Karpas-422 (cell line): Measurements from ENCODE around the gene GTF3A. TPM values are rescaled to one million over a fixed set of nuclear protein-coding genes. Genes with fewer than 3 reads are reported as not detected.

ENCODE experiments used
- DNase-seq: peaks from one replicate; pipeline ENCODE4 v3.0.0-alpha.2; 2015
- H2AFZ ChIP-seq: fragments of 200-600 bp; sonication (generic); 2 replicates; pipeline ENCODE4 v1.6.1; 2014; ENCODE audit warnings: antibody characterized with exemption, low read length, mixed read lengths
- H3K27ac ChIP-seq: fragments of 200-600 bp; sonication (generic); 2 replicates; pipeline ENCODE4 v1.5.1; 2014; ENCODE audit warnings: mild to moderate bottlenecking, low read length, moderate library complexity
- H3K27me3 ChIP-seq: fragments of 200-600 bp; sonication (generic); 2 replicates; pipeline ENCODE4 v1.6.1; 2014; ENCODE audit warnings: low read length, mixed read lengths
- H3K36me3 ChIP-seq: fragments of 200-600 bp; sonication (generic); 2 replicates; pipeline ENCODE4 v1.6.1; 2014; ENCODE audit warnings: low read length, mixed read lengths; ENCODE audit not compliant: insufficient read depth
- H3K4me1 ChIP-seq: fragments of 200-600 bp; sonication (generic); 2 replicates; pipeline ENCODE4 v1.6.1; 2014; ENCODE audit warnings: mild to moderate bottlenecking, low read length, mixed read lengths
- H3K4me2 ChIP-seq: fragments of 200-600 bp; sonication (generic); 2 replicates; pipeline ENCODE4 v1.6.1; 2014; ENCODE audit warnings: low read length, low read depth, mild to moderate bottlenecking; ENCODE audit not compliant: poor library complexity, severe bottlenecking
- H3K4me3 ChIP-seq: fragments of 200-600 bp; sonication (generic); 2 replicates; pipeline ENCODE4 v1.5.1; 2014; ENCODE audit warnings: mild to moderate bottlenecking, antibody characterized with exemption, low read length, mixed read lengths
- H3K79me2 ChIP-seq: fragments of 200-600 bp; sonication (generic); 2 replicates; pipeline ENCODE4 v1.6.1; 2014; ENCODE audit warnings: mild to moderate bottlenecking, low read length, mixed read lengths
- H3K9ac ChIP-seq: fragments of 200-600 bp; sonication (generic); 2 replicates; pipeline ENCODE4 v1.6.0; 2014; ENCODE audit warnings: low read length
- H3K9me2 ChIP-seq: fragments of 200-600 bp; sonication (generic), shearing (Covaris generic); replicated peaks from 2 replicates; pipeline ENCODE4 v1.6.0; 2014; ENCODE audit warnings: mild to moderate bottlenecking, low read length, moderate library complexity; ENCODE audit not compliant: insufficient read depth
- H3K9me3 ChIP-seq: fragments of 300-700, 200-600 bp; sonication (generic); 2 replicates; pipeline ENCODE4 v1.6.1; 2014; ENCODE audit warnings: low read length, mixed read lengths
- H4K20me1 ChIP-seq: fragments of 200-600 bp; sonication (generic); 2 replicates; pipeline ENCODE4 v1.6.1; 2014; ENCODE audit warnings: mild to moderate bottlenecking, antibody characterized with exemption, low read length, low read depth; ENCODE audit not compliant: insufficient read depth
- small RNA-seq: library from RNA; depleted of rRNA; stranded (forward); fragments of <200 nt; gene quantifications from one replicate; pipeline ENCODE3, GENCODE V24; 2014
- total RNA-seq: library from RNA; depleted of rRNA; stranded (reverse); fragments of >200 nt; shearing (Covaris generic); gene quantifications from 2 replicates; pipeline ENCODE4 v1.2.3, GENCODE V29; 2014; ENCODE audit warnings: low replicate concordance; rRNA removed

GTF3A gene
- total RNA-seq, 1 experiment from 2014 or later, result 373 TPM

GRCh38 chr13:27481766-27482165 is 57.3 kb downstream of the GTF3A start:
- H3K9ac ChIP-seq, result no peak overlapping the region
- H3K79me2 ChIP-seq, result no peaks in the 10 kb centered on the region
- no peak overlapping the region for H3K27ac ChIP-seq
- no peak overlapping the region for H3K4me2 ChIP-seq
- H3K9me2 ChIP-seq, result no peaks in the 10 kb centered on the region
- DNase-seq, result peak; percentile 55
- H3K4me3 ChIP-seq, result no peak overlapping the region
- no peak overlapping the region for H2AFZ ChIP-seq
- H3K36me3 ChIP-seq, result no peaks in the 10 kb centered on the region
- peaks cover 6% of the 10 kb centered on the region; the same call in 1 of the 2 replicates for H3K9me3 ChIP-seq
- H3K4me1 ChIP-seq, result peaks cover 53% of the 10 kb centered on the region
- H4K20me1 ChIP-seq, result no peaks in the 10 kb centered on the region
- no peaks in the 10 kb centered on the region for H3K27me3 ChIP-seq

- Histone ChIP-seq H3K27me3 (no peaks in the 10 kb centered on the region), H3K79me2 (no peaks in the 10 kb centered on the region), H4K20me1 (no peaks in the 10 kb centered on the region), H3K9ac (peak overlapping the region; percentile 57), H2AFZ (peak overlapping the region; percentile 67), H3K4me3 (peak overlapping the region; percentile 50), H3K27ac (peak overlapping the region; percentile 78), H3K9me3 (peaks cover 6% of the 10 kb centered on the region; the same call in 1 of the 2 replicates), H3K9me2 (no peaks in the 10 kb centered on the region), H3K4me2 (peak overlapping the region; percentile 52), H3K36me3 (no peaks in the 10 kb centered on the region), H3K4me1 (peaks cover 41% of the 10 kb centered on the region)
- peak; percentile 94 for DNase-seq
These were observed 58.6 kb downstream of the GTF3A start for GRCh38 chr13:27482983-27483382.

- Histone ChIP-seq H3K9me3 (peaks cover 6% of the 10 kb centered on the region; the same call in 1 of the 2 replicates), H3K36me3 (no peaks in the 10 kb centered on the region), H3K27me3 (no peaks in the 10 kb centered on the region), H3K4me1 (peaks cover 36% of the 10 kb centered on the region), H3K79me2 (no peaks in the 10 kb centered on the region), H3K4me2 (peak overlapping the region; percentile 52), H3K4me3 (peak overlapping the region; percentile 50), H4K20me1 (no peaks in the 10 kb centered on the region), H3K9ac (peak overlapping the region; percentile 57), H3K9me2 (no peaks in the 10 kb centered on the region), H2AFZ (peak overlapping the region; percentile 67; the same call in 1 of the 2 replicates), H3K27ac (peak overlapping the region; percentile 78)
- DNase-seq, result no peak
These were observed 59.0 kb downstream of the GTF3A start for GRCh38 chr13:27483421-27483820.

Small RNAs within 50 kb of the gene (small RNA-seq; reads per million reads assigned to genes)
- not detected for gene RNY1P1

Other genes with a start within 250 kb of the GTF3A start
- gene RPL21, start 173.1 kb upstream of the GTF3A start, total RNA-seq, result 695 and 1,354 TPM in 2 replicates
- gene RASL11A, start 153.8 kb upstream of the GTF3A start, total RNA-seq, result 0.14 and 0.48 TPM in 2 replicates
- gene MTIF3, start 25.9 kb downstream of the GTF3A start, total RNA-seq, result 44.9 and 48.6 TPM in 2 replicates
- 4.2 and 5.4 TPM in 2 replicates for gene LNX2, start 195.9 kb downstream of the GTF3A start, total RNA-seq
- gene POLR1D, start 197.3 kb downstream of the GTF3A start, total RNA-seq, result 156 and 161 TPM in 2 replicates